NT2/D1 (cell line): Measurements from ENCODE around the gene IRF8.
"Not testable (repeated sequence)": the region's sequence is repeated elsewhere in the genome, so short reads cannot be mapped to it uniquely, and the experiment has no call there.

Experiments used
- DNase-seq: peaks from one replicate; pipeline ENCODE4 v3.0.0-alpha.2; 2011; ENCODE audit warnings: low read depth, low spot score
- H3K27me3 ChIP-seq: 2 replicates; pipeline ENCODE4 v1.6.0; 2011; ENCODE audit warnings: mild to moderate bottlenecking; ENCODE audit not compliant: insufficient read length, insufficient read depth
- H3K36me3 ChIP-seq: 2 replicates; pipeline ENCODE4 v1.6.1; 2011; ENCODE audit warnings: mild to moderate bottlenecking, low read length, mixed read lengths; ENCODE audit not compliant: insufficient read depth, insufficient read length
- H3K4me1 ChIP-seq: 2 replicates; pipeline ENCODE4 v1.5.1; 2011; ENCODE audit not compliant: insufficient read depth, insufficient read length
- H3K4me3 ChIP-seq: 2 replicates; pipeline ENCODE4 v1.5.1; 2011; ENCODE audit warnings: low read depth; ENCODE audit not compliant: insufficient read length
- H3K9ac ChIP-seq: 2 replicates; pipeline ENCODE4 v1.6.0; 2011; ENCODE audit warnings: low read depth; ENCODE audit not compliant: insufficient read length
- H3K9me3 ChIP-seq: 2 replicates; pipeline ENCODE4 v1.5.1; 2011; ENCODE audit warnings: mild to moderate bottlenecking, low read length; ENCODE audit not compliant: insufficient read depth
- SUZ12 ChIP-seq: IDR thresholded peaks from 2 replicates; pipeline ENCODE4 v1.6.1; 2011; ENCODE audit not compliant: insufficient read length, insufficient read depth; ENCODE audit errors: extremely low read depth
- YY1 ChIP-seq: IDR thresholded peaks from 2 replicates; pipeline ENCODE4 v1.6.1; 2011; ENCODE audit not compliant: insufficient read length, insufficient read depth
- ZNF274 ChIP-seq: IDR thresholded peaks from 2 replicates; pipeline ENCODE4 v1.6.1; 2011; ENCODE audit warnings: mild to moderate bottlenecking, low read depth, low read length

IRF8 gene

DNA sequence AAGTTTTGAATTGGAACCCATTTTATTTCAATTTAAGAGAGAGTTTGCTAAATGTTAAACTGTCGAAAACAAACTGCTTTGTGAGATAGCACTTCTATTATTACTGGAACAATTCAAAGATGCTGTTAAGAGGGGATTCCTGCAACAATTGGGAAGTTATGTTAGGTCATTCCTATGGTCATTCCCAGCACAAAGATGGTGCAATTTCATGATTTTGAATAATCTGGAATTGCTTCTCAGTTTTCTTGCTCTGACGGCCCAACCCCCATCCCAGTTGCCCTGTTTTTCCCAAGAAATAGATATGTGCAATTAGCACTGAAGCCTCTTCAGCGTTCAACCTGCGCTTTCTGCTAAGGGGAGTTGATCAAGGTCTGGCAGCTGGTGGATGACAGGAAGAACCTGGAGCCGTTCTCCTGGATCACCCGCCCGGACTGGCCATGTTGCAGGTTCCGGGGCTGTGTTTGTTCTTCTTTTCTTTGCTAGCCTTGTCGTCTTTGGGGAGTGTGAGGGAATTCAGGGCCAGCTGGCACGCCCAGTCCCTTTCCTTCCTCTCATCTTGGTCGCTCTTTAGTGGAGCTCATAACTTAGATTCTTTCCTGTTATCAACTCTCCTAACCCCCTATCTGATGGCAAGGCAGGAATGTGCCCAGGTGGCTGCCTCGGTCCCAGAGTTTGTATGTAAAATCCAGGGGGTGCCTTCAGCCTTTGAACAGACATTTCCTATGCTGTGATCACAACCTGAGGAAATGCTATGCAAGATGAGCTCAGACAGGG is 29.0 kb upstream of the IRF8 start:
- Histone ChIP-seq H3K9me3 (no peaks in the 10 kb centered on the region), H3K9ac (no peak overlapping the region), H3K4me1 (no peaks in the 10 kb centered on the region), H3K27me3 (no peaks in the 10 kb centered on the region), H3K4me3 (no peak overlapping the region), H3K36me3 (no peaks in the 10 kb centered on the region)
- no peak for TF ChIP-seq SUZ12
- TF ChIP-seq YY1: no peak
- no peak for TF ChIP-seq ZNF274
- no peak for DNase-seq

DNA sequence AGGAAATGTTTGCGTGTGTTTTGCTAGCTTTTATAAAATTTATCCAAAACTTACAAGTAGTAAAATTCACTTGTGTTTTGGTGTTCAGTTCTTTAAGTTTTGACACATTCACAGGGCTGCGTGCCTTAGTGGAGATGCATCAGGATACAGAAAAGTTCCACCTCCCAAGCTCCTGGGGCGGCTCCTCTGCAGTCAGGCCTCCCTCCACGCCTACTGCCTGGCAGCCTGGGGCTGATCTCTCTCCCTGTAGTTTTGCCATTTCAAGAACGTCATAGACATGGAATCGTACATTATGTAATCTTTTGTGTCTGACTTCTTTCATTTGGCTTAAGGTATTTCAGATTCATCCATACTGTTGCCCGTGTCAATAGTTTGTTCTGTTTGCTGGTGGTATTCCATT is 27.2 kb upstream of the IRF8 start:
- no peaks in the 10 kb centered on the region for H3K9me3 ChIP-seq
- no peak for DNase-seq

DNA sequence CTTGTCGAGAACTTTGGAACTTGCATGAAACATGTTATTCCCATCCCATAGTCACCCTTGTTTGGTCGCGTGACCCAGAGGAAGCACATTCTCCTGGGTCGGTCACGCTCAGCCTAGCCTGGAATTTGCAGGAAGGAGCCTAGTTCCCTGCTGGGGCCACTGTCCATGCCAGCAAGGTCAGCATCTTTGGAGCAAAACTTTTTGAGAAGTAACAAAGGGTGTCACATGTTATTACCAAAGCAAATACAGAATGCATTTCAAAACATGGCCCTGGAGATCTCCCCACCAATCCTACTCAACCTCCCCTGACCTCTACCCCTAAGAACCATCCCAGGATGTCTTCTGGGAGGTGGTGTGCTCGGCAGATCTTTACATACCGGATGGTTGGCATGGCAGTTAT is 26.2 kb upstream of the IRF8 start:
- H3K9ac ChIP-seq: no peak overlapping the region
- H3K36me3 ChIP-seq: no peaks in the 10 kb centered on the region
- H3K4me3 ChIP-seq: no peak overlapping the region
- H3K27me3 ChIP-seq: no peaks in the 10 kb centered on the region
- H3K9me3 ChIP-seq: no peaks in the 10 kb centered on the region
- no peak for TF ChIP-seq YY1
- TF ChIP-seq SUZ12: no peak
- TF ChIP-seq ZNF274: no peak
- no peak for DNase-seq
- H3K4me1 ChIP-seq: no peaks in the 10 kb centered on the region

More for the DNA sequence above, 27.2 kb upstream of the IRF8 start:
- no peaks in the 10 kb centered on the region for H3K4me1 ChIP-seq
- H3K4me3 ChIP-seq: no peak overlapping the region
- no peaks in the 10 kb centered on the region for H3K36me3 ChIP-seq
- H3K27me3 ChIP-seq: no peaks in the 10 kb centered on the region
- no peak overlapping the region for H3K9ac ChIP-seq
- TF ChIP-seq SUZ12 (no peak), ZNF274 (no peak), YY1 (no peak)

DNA sequence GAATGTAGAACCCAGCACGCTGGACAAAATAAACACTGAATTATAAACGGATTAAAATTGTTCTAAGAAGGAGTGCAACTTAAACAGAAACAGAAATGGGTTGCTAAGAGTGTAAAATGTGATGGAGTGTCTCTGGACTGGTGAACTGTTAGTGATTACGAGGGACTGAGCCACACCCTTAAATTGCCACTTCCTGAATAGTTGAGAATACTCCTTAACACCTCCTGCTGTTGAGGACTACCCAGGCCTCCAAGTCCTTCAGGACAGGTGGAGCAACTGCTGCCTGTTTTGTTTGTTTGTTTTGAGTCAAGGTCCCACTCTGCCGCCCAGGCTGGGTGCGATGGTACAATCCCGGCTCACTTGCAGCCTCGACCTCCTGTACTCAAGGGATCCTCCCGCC is 25.8 kb upstream of the IRF8 start:
- Histone ChIP-seq H3K27me3 (no peaks in the 10 kb centered on the region), H3K4me3 (no peak overlapping the region), H3K4me1 (no peaks in the 10 kb centered on the region), H3K9ac (no peak overlapping the region), H3K36me3 (no peaks in the 10 kb centered on the region), H3K9me3 (no peaks in the 10 kb centered on the region)
- DNase-seq: no peak
- TF ChIP-seq SUZ12 (no peak), YY1 (no peak), ZNF274 (no peak)

DNA sequence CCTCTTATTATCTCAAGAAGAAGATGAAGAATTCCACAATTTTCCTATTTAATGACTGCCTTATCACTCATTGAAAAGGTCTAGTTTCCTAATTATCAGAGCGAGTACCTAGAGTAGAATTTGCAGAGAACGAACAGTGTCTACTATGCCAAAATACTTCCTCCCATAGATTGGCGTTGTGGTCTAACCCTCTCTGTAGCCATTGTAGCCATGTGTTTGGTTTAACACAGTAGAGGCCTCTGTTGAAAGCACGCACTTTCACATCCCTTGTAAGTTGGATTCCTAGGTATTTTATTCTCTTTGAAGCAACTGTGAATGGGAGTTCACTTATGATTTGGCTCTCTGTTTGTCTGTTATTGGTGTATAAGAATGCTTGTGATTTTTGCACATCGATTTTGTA is 24.9 kb upstream of the IRF8 start:
- H3K4me1 ChIP-seq, H3K9me3 ChIP-seq, H3K9ac ChIP-seq, DNase-seq, H3K27me3 ChIP-seq, H3K36me3 ChIP-seq, H3K4me3 ChIP-seq: not testable (repeated sequence)

DNA sequence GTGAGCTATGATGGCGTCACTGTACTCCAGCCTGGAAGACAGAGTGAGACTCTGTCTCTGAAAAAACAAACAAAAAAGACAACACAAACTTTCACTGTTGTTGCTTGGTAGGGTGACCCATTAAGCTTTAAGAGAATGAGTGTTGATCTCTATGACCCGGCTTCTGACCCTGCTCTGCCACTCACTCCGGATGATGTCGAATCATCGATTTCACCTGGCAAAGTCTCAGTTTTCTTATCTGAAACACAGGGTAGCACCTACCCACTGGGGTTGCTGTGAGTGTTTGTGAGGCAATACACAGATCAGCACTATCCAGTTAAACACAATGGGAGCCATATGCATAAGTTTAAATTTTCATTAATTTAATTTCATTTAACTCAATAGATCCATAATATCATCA is 20.6 kb upstream of the IRF8 start:
- H3K9ac ChIP-seq: no peak overlapping the region
- peaks cover 4% of the 10 kb centered on the region for H3K27me3 ChIP-seq
- H3K36me3 ChIP-seq: no peaks in the 10 kb centered on the region
- no peak for DNase-seq
- peaks cover 4% of the 10 kb centered on the region for H3K4me1 ChIP-seq
- no peak for TF ChIP-seq ZNF274
- no peak for TF ChIP-seq YY1
- no peak for TF ChIP-seq SUZ12
- H3K4me3 ChIP-seq: no peak overlapping the region
- H3K9me3 ChIP-seq: no peaks in the 10 kb centered on the region

DNA sequence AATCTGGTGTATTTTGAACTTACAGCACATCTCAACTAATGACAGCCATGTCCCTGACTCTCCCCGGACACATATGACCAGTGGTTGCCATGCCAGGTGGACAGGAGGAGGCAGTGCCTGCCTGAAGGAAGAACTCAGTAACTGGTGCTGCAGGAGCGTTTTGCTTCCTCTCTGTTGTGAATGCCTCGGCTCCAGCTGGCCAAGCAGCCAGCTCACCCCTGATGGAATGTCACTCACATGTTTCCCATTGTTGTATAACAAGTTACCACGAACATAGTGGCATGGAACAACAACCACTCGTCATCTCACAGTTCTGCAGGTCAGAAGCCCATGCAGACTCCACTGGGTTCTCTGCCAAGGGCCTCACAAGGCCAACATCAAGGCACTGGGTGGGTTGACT is 20.1 kb upstream of the IRF8 start:
- Histone ChIP-seq H3K27me3 (peaks cover 8% of the 10 kb centered on the region), H3K9me3 (no peaks in the 10 kb centered on the region), H3K4me3 (no peak overlapping the region), H3K4me1 (peaks cover 4% of the 10 kb centered on the region), H3K36me3 (no peaks in the 10 kb centered on the region), H3K9ac (no peak overlapping the region)
- TF ChIP-seq ZNF274 (no peak), SUZ12 (no peak), YY1 (no peak)
- no peak for DNase-seq

DNA sequence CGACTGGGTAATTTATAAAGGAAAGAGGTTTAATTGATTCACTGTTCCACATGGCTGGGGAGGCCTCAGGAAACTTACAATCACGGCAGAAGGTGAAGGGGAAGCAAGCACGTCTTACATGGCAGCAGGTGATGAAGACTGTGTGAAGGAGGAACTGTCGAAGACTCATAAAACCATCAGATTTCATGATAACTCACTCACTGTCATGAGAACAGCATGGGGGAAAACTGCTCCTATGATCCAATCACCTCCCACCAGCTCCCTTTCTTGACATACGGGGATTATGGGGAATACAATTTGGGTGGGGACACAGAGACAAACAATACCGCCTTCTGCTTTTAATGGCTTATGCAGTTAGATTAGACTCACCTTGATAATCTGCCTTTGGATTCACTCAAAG is 19.4 kb upstream of the IRF8 start:
- TF ChIP-seq SUZ12: no peak
- TF ChIP-seq ZNF274: no peak
- no peak for TF ChIP-seq YY1
- DNase-seq: no peak
- H3K4me1 ChIP-seq: peaks cover 4% of the 10 kb centered on the region

More for the DNA sequence above, 19.4 kb upstream of the IRF8 start:
- Histone ChIP-seq H3K9ac (no peak overlapping the region), H3K27me3 (peaks cover 13% of the 10 kb centered on the region), H3K9me3 (no peaks in the 10 kb centered on the region), H3K4me3 (no peak overlapping the region), H3K36me3 (no peaks in the 10 kb centered on the region)
